ENCODE results near the gene FLNB.
"Not testable (repeated sequence)": the region's sequence is repeated elsewhere in the genome, so short reads cannot be mapped to it uniquely, and the experiment has no call there.

FLNB gene

GRCh38 chr3:58200121-58200709 lies 192.0 kb downstream of the FLNB start:
- Histone ChIP-seq H3F3A (ENCODE audit: insufficient read depth, low read length) (no peaks in the 10 kb centered on the region), H3K4me1 (ENCODE audit: insufficient read depth, low read length, severe bottlenecking) (no peaks in the 10 kb centered on the region), H4K20me1 (ENCODE audit: insufficient read depth, low read length) (no peaks in the 10 kb centered on the region), H3K9ac (ENCODE audit: low read length) (no peak overlapping the region), H3K9me3 (ENCODE audit: low read length) (peaks cover 4% of the 10 kb centered on the region; the same call in 1 of the 2 replicates), H3K4me3 (ENCODE audit: low read depth, low read length, poor library complexity, severe bottlenecking) (no peak overlapping the region), H3K9me2 (ENCODE audit: low read depth, low read length) (no peaks in the 10 kb centered on the region), H3K36me3 (ENCODE audit: insufficient read depth, low read length) (no peaks in the 10 kb centered on the region), H3K4me2 (ENCODE audit: low read length) (no peak overlapping the region), H3K27ac (ENCODE audit: low read depth, low read length, poor library complexity, severe bottlenecking) (no peak overlapping the region), H3K79me2 (ENCODE audit: insufficient read depth, low read length) (no peaks in the 10 kb centered on the region), H2AFZ (ENCODE audit: low read length) (no peak overlapping the region), H3K27me3 (ENCODE audit: insufficient read depth, low read length) (peaks cover 7% of the 10 kb centered on the region; the same call in 1 of the 2 replicates)
- TF ChIP-seq CTCF (IDR thresholded peaks at IDR 0.05; ENCODE audit: low read length) (no peak), EZH2 (IDR thresholded peaks at IDR 0.05; ENCODE audit: borderline replicate concordance, low read length) (no peak)

- Histone ChIP-seq H2AFZ (ENCODE audit: low read length) (no peak overlapping the region), H3K4me3 (ENCODE audit: low read depth, low read length, poor library complexity, severe bottlenecking) (no peak overlapping the region), H3K36me3 (ENCODE audit: insufficient read depth, low read length) (no peaks in the 10 kb centered on the region), H3K4me2 (ENCODE audit: low read length) (no peak overlapping the region), H3K9me2 (ENCODE audit: low read depth, low read length) (no peaks in the 10 kb centered on the region), H3K9me3 (ENCODE audit: low read length) (peaks cover 2% of the 10 kb centered on the region; the same call in 1 of the 2 replicates), H3K27me3 (ENCODE audit: insufficient read depth, low read length) (peaks cover 7% of the 10 kb centered on the region; the same call in 1 of the 2 replicates), H4K20me1 (ENCODE audit: insufficient read depth, low read length) (no peaks in the 10 kb centered on the region), H3K27ac (ENCODE audit: low read depth, low read length, poor library complexity, severe bottlenecking) (no peak overlapping the region), H3K4me1 (ENCODE audit: insufficient read depth, low read length, severe bottlenecking) (no peaks in the 10 kb centered on the region), H3F3A (ENCODE audit: insufficient read depth, low read length) (no peaks in the 10 kb centered on the region), H3K9ac (ENCODE audit: low read length) (no peak overlapping the region), H3K79me2 (ENCODE audit: insufficient read depth, low read length) (no peaks in the 10 kb centered on the region)
- TF ChIP-seq EZH2 (IDR thresholded peaks at IDR 0.05; ENCODE audit: borderline replicate concordance, low read length) (no peak), CTCF (IDR thresholded peaks at IDR 0.05; ENCODE audit: low read length) (no peak)
These were observed 192.7 kb downstream of the FLNB start for GRCh38 chr3:58200846-58201355.

- H3K9ac ChIP-seq (ENCODE audit: low read length); H3K9me3 ChIP-seq (ENCODE audit: low read length); H3K36me3 ChIP-seq (ENCODE audit: insufficient read depth, low read length); H3K27ac ChIP-seq (ENCODE audit: low read depth, low read length, poor library complexity, severe bottlenecking); H3F3A ChIP-seq (ENCODE audit: insufficient read depth, low read length); H3K9me2 ChIP-seq (ENCODE audit: low read depth, low read length); H3K27me3 ChIP-seq (ENCODE audit: insufficient read depth, low read length); H3K79me2 ChIP-seq (ENCODE audit: insufficient read depth, low read length); H3K4me1 ChIP-seq (ENCODE audit: insufficient read depth, low read length, severe bottlenecking); H3K4me2 ChIP-seq (ENCODE audit: low read length); H2AFZ ChIP-seq (ENCODE audit: low read length); H3K4me3 ChIP-seq (ENCODE audit: low read depth, low read length, poor library complexity, severe bottlenecking); H4K20me1 ChIP-seq (ENCODE audit: insufficient read depth, low read length): not testable (repeated sequence)
These were observed 193.2 kb downstream of the FLNB start for GRCh38 chr3:58201451-58201850.

- Histone ChIP-seq H3K27me3 (ENCODE audit: insufficient read depth, low read length) (peaks cover 7% of the 10 kb centered on the region; the same call in 1 of the 2 replicates), H3K9ac (ENCODE audit: low read length) (no peak overlapping the region), H3K9me2 (ENCODE audit: low read depth, low read length) (no peaks in the 10 kb centered on the region), H3K4me2 (ENCODE audit: low read length) (no peak overlapping the region), H3K36me3 (ENCODE audit: insufficient read depth, low read length) (no peaks in the 10 kb centered on the region), H2AFZ (ENCODE audit: low read length) (no peak overlapping the region), H3K27ac (ENCODE audit: low read depth, low read length, poor library complexity, severe bottlenecking) (no peak overlapping the region), H4K20me1 (ENCODE audit: insufficient read depth, low read length) (no peaks in the 10 kb centered on the region), H3F3A (ENCODE audit: insufficient read depth, low read length) (no peaks in the 10 kb centered on the region), H3K4me1 (ENCODE audit: insufficient read depth, low read length, severe bottlenecking) (no peaks in the 10 kb centered on the region), H3K9me3 (ENCODE audit: low read length) (no peaks in the 10 kb centered on the region), H3K4me3 (ENCODE audit: low read depth, low read length, poor library complexity, severe bottlenecking) (no peak overlapping the region), H3K79me2 (ENCODE audit: insufficient read depth, low read length) (no peaks in the 10 kb centered on the region)
- TF ChIP-seq CTCF (IDR thresholded peaks at IDR 0.05; ENCODE audit: low read length) (no peak), EZH2 (IDR thresholded peaks at IDR 0.05; ENCODE audit: borderline replicate concordance, low read length) (no peak)
These were observed 194.7 kb downstream of the FLNB start for GRCh38 chr3:58202917-58203360.
